Keratinocyte (primary cell): ENCODE results near the gene POPDC3. TPM values are rescaled to one million over a fixed set of nuclear protein-coding genes. Genes with fewer than 3 reads are reported as not detected.

Experiments
- DNase-seq: peaks from one replicate; pipeline ENCODE4 v3.0.0-alpha.2; 2011; ENCODE audit warnings: low read depth, missing footprints, low spot score
- FAIRE-seq: peaks from 2 replicates; lab custom pipeline; 2011; peaks lifted over from hg19 to GRCh38; lab: Jason Lieb, UNC
- H2AFZ ChIP-seq: 2 replicates; pipeline ENCODE4 v1.6.0; 2012; ENCODE audit warnings: low read length, control low read depth, inconsistent platforms; ENCODE audit not compliant: control insufficient read depth
- H3K27ac ChIP-seq: 2 replicates; pipeline ENCODE4 v1.5.1; 2011; ENCODE audit warnings: low read length; ENCODE audit not compliant: control insufficient read depth, insufficient read depth
- H3K27me3 ChIP-seq: 3 replicates; pipeline ENCODE4 v1.6.0; 2011; ENCODE audit warnings: low read length; ENCODE audit not compliant: control insufficient read depth, insufficient read depth; ENCODE audit errors: extremely low read depth
- H3K36me3 ChIP-seq, 2 experiments: 2 replicates in 1 of 2; 3 replicates in 1 of 2; pipeline ENCODE4 v1.5.1; 2011; ENCODE audit warnings: low read length in 2 of 2, mild to moderate bottlenecking in 1 of 2; ENCODE audit not compliant: control insufficient read depth in 2 of 2, insufficient read depth in 2 of 2; ENCODE audit errors: extremely low read depth in 1 of 2
- H3K4me1 ChIP-seq: 3 replicates; pipeline ENCODE4 v1.5.1; 2011; ENCODE audit warnings: low read length; ENCODE audit not compliant: control insufficient read depth, insufficient read depth; ENCODE audit errors: extremely low read depth
- H3K4me2 ChIP-seq: 3 replicates; pipeline ENCODE4 v1.6.0; 2011; ENCODE audit warnings: low read depth, low read length; ENCODE audit not compliant: control insufficient read depth, insufficient read depth; ENCODE audit errors: extremely low read depth
- H3K4me3 ChIP-seq, 3 experiments: fragments of 200-600 bp in 1 of 3; sonication (generic) in 1 of 3; 2 replicates in 2 of 3; 3 replicates in 1 of 3; pipeline ENCODE4 v1.5.1; 2011 to 2016; ENCODE audit warnings: low read length in 3 of 3, mild to moderate bottlenecking in 3 of 3, control low read depth in 2 of 3, inconsistent platforms in 1 of 3, low read depth in 1 of 3, mixed read lengths in 1 of 3, mixed run types in 1 of 3, moderate library complexity in 1 of 3; ENCODE audit not compliant: control insufficient read depth in 2 of 3, insufficient read depth in 2 of 3; ENCODE audit errors: extremely low read depth in 1 of 3
- H3K79me2 ChIP-seq: 2 replicates; pipeline ENCODE4 v1.6.0; 2012; ENCODE audit warnings: low read length; ENCODE audit not compliant: control insufficient read depth, insufficient read depth
- H3K9ac ChIP-seq: 3 replicates; pipeline ENCODE4 v1.6.0; 2011; ENCODE audit warnings: low read length; ENCODE audit not compliant: control insufficient read depth, insufficient read depth; ENCODE audit errors: extremely low read depth
- H3K9me1 ChIP-seq: 3 replicates; pipeline ENCODE4 v1.6.0; 2011; ENCODE audit warnings: low read length; ENCODE audit not compliant: control insufficient read depth, insufficient read depth; ENCODE audit errors: extremely low read depth
- H3K9me3 ChIP-seq: 2 replicates; pipeline ENCODE4 v1.5.1; 2012; ENCODE audit warnings: low read depth, low read length; ENCODE audit not compliant: control insufficient read depth
- H4K20me1 ChIP-seq: 3 replicates; pipeline ENCODE4 v1.6.0; 2011; ENCODE audit warnings: low read length; ENCODE audit not compliant: control insufficient read depth, insufficient read depth; ENCODE audit errors: extremely low read depth
- CTCF ChIP-seq, 3 experiments: IDR thresholded peaks in 1 of 3; conservative IDR thresholded peaks in 1 of 3; optimal IDR thresholded peaks in 1 of 3; 2 replicates in 2 of 3; 3 replicates in 1 of 3; pipeline versions ENCODE3 to v1.5.1; 2011; ENCODE audit warnings: low read length in 3 of 3, mild to moderate bottlenecking in 3 of 3, moderate library complexity in 2 of 3, control low read depth in 1 of 3, inconsistent platforms in 1 of 3; ENCODE audit not compliant: insufficient read depth in 2 of 3; ENCODE audit errors: extremely low read depth in 1 of 3
- EZH2 ChIP-seq: IDR thresholded peaks from one replicate; pipeline ENCODE4 v1.6.1; 2012; ENCODE audit warnings: inconsistent platforms, mild to moderate bottlenecking, low read length, moderate library complexity
- dilution Hi-C: fragments of 300-500 bp; cut with MboI; formaldehyde crosslinking; loops from one replicate; pipeline ENCODE4 v1.7.0; 2020; ENCODE audit warnings: low sequenced_read_pairs; ENCODE audit not compliant: extremely low pct_ligation_motif_present
- polyA plus RNA-seq, 5 experiments: library from polyadenylated mRNA; depleted of rRNA in 3 of 5; stranded (reverse) in 3 of 5; stranded (forward) in 1 of 5; unstranded in 1 of 5; fragments of >200 nt; gene quantifications; 1 replicate in 1 of 5; 2 replicates in 3 of 5; 3 replicates in 1 of 5; pipeline versions ENCODE4 v1.2.1 to v1.2.3, GENCODE V29; 2011 to 2012; ENCODE audit warnings: missing spikeins in 2 of 5, low read depth in 1 of 5, low replicate concordance in 1 of 5

The POPDC3 gene
- polyA plus RNA-seq, 1 donor (not counting 4 experiments of a cell fraction or from before 2014, with no cell fraction given): 17.2 TPM

GRCh38 chr6:105209950-105210706 is 30.3 kb upstream of the POPDC3 start:
- H3K9me3 ChIP-seq: no peaks in the 10 kb centered on the region
- no peak overlapping the region for H3K4me2 ChIP-seq
- H3K36me3 ChIP-seq: no peaks in the 10 kb centered on the region
- dilution Hi-C loops: no loop called here
- no peak for DNase-seq
- H3K9me1 ChIP-seq: peaks cover 2% of the 10 kb centered on the region
- H3K27me3 ChIP-seq: no peaks in the 10 kb centered on the region
- no peak overlapping the region for H3K4me3 ChIP-seq
- no peak overlapping the region for H3K9ac ChIP-seq
- H3K27ac ChIP-seq: no peak overlapping the region
- no peaks in the 10 kb centered on the region for H4K20me1 ChIP-seq
- TF ChIP-seq EZH2 (no peak), CTCF (optimal IDR thresholded peaks at IDR 0.05 in 1 of 3, IDR thresholded peaks at IDR 0.05 in 1 of 3, conservative IDR thresholded peaks at IDR 0.05 in 1 of 3; ENCODE audit: extremely low read depth in 1 of 3, insufficient read depth in 2 of 3, low read length in 3 of 3) (no peak)
- H3K79me2 ChIP-seq: no peaks in the 10 kb centered on the region
- peaks cover 24% of the 10 kb centered on the region for H3K4me1 ChIP-seq
- FAIRE-seq: peak; percentile 65
- H2AFZ ChIP-seq: peak overlapping the region; percentile 66

- Histone ChIP-seq H3K4me1 (peaks cover 24% of the 10 kb centered on the region), H3K4me2 (no peak overlapping the region), H4K20me1 (no peaks in the 10 kb centered on the region), H2AFZ (no peak overlapping the region), H3K79me2 (no peaks in the 10 kb centered on the region), H3K4me3 (no peak overlapping the region), H3K9ac (no peak overlapping the region), H3K9me3 (no peaks in the 10 kb centered on the region), H3K36me3 (no peaks in the 10 kb centered on the region), H3K9me1 (peaks cover 2% of the 10 kb centered on the region), H3K27me3 (no peaks in the 10 kb centered on the region), H3K27ac (no peak overlapping the region)
- TF ChIP-seq CTCF (optimal IDR thresholded peaks at IDR 0.05 in 1 of 3, IDR thresholded peaks at IDR 0.05 in 1 of 3, conservative IDR thresholded peaks at IDR 0.05 in 1 of 3; ENCODE audit: extremely low read depth in 1 of 3, insufficient read depth in 2 of 3, low read length in 3 of 3): no peak
- dilution Hi-C loops: no loop called here
- DNase-seq (no peak), FAIRE-seq (no peak)
These were observed 27.9 kb upstream of the POPDC3 start for GRCh38 chr6:105207524-105208269.
